Mesendoderm (in vitro differentiated cells): ENCODE results near the gene NUP188.
"Not testable (repeated sequence)": the region's sequence is repeated elsewhere in the genome, so short reads cannot be mapped to it uniquely, and the experiment has no call there.

Experiments
- DNase-seq: peaks from one replicate; pipeline ENCODE4 v3.0.0; 2013
- H2AK5ac ChIP-seq: 2 replicates; pipeline ENCODE4 v1.6.1; 2013; ENCODE audit warnings: low read length, inconsistent platforms
- H2BK120ac ChIP-seq: 2 replicates; pipeline ENCODE4 v1.6.1; 2013; ENCODE audit warnings: low read depth, mild to moderate bottlenecking, low read length, moderate library complexity, mixed read lengths
- H2BK15ac ChIP-seq: replicated peaks from 2 replicates; pipeline ENCODE4 v1.6.1; 2013; ENCODE audit warnings: low read depth, mild to moderate bottlenecking, moderate library complexity
- H2BK5ac ChIP-seq: 2 replicates; pipeline ENCODE4 v1.6.1; 2013; ENCODE audit warnings: low read length, inconsistent platforms
- H3K18ac ChIP-seq: 2 replicates; pipeline ENCODE4 v1.6.1; 2013; ENCODE audit warnings: mild to moderate bottlenecking, low read length, mixed read lengths
- H3K23ac ChIP-seq: one replicate; pipeline ENCODE4 v1.6.1; 2013; ENCODE audit warnings: low read length
- H3K27ac ChIP-seq: 2 replicates; pipeline ENCODE4 v1.5.1; 2013; ENCODE audit warnings: low read depth, mild to moderate bottlenecking, inconsistent platforms, low read length, moderate library complexity
- H3K27me3 ChIP-seq: 2 replicates; pipeline ENCODE4 v1.6.1; 2013; ENCODE audit warnings: low read length, control low read depth, mild to moderate bottlenecking, inconsistent platforms; ENCODE audit not compliant: insufficient read depth, poor library complexity
- H3K36me3 ChIP-seq: 2 replicates; pipeline ENCODE4 v1.6.1; 2013; ENCODE audit warnings: low read length, inconsistent platforms; ENCODE audit not compliant: control insufficient read depth, insufficient read depth
- H3K4ac ChIP-seq: one replicate; pipeline ENCODE4 v1.6.1; 2013; ENCODE audit warnings: low read depth, mild to moderate bottlenecking, low read length, moderate library complexity
- H3K4me1 ChIP-seq: 2 replicates; pipeline ENCODE4 v1.6.1; 2013; ENCODE audit warnings: low read depth, low read length, inconsistent platforms; ENCODE audit not compliant: control insufficient read depth
- H3K4me2 ChIP-seq: 2 replicates; pipeline ENCODE4 v1.6.1; 2013; ENCODE audit warnings: low read length
- H3K4me3 ChIP-seq: 2 replicates; pipeline ENCODE4 v1.5.1; 2013; ENCODE audit warnings: mild to moderate bottlenecking, low read length
- H3K56ac ChIP-seq: one replicate; pipeline ENCODE4 v1.6.1; 2013; ENCODE audit warnings: low read length
- H3K79me1 ChIP-seq: 2 replicates; pipeline ENCODE4 v1.6.1; 2013; ENCODE audit warnings: low read length, inconsistent platforms
- H3K79me2 ChIP-seq: 2 replicates; pipeline ENCODE4 v1.6.1; 2013; ENCODE audit warnings: mild to moderate bottlenecking, low read length; ENCODE audit not compliant: control insufficient read depth, insufficient read depth
- H3K9ac ChIP-seq: 2 replicates; pipeline ENCODE4 v1.6.1; 2013; ENCODE audit warnings: low read length, inconsistent platforms
- H4K5ac ChIP-seq: one replicate; pipeline ENCODE4 v1.6.1; 2013; ENCODE audit warnings: low read length
- H4K8ac ChIP-seq: one replicate; pipeline ENCODE4 v1.6.1; 2013; ENCODE audit warnings: low read depth, mild to moderate bottlenecking, control low read depth, low read length, moderate library complexity
- WGBS: extraction: QIAGEN DNeasy Blood & Tissue Kit; methylation state at CpG from one replicate; pipeline ENCODE4 v1.1.7; 2013; ENCODE audit warnings: low lambda C conversion rate, missing lambda C conversion rate; ENCODE audit not compliant: insufficient coverage; ENCODE audit errors: extremely low coverage; 5-methylcytosine and 5-hydroxymethylcytosine counted together

NUP188 gene

GRCh38 chr9:128937310-128938165 is 10.0 kb upstream of the NUP188 start:
- Histone ChIP-seq H3K4me3 (no peak overlapping the region), H3K4me1 (no peaks in the 10 kb centered on the region), H3K79me2 (no peaks in the 10 kb centered on the region), H2BK120ac (no peak overlapping the region), H3K18ac (no peak overlapping the region), H3K4me2 (no peak overlapping the region), H2AK5ac (no peak overlapping the region), H3K4ac (no peak overlapping the region), H4K8ac (no peak overlapping the region), H3K27ac (no peak overlapping the region), H3K23ac (no peak overlapping the region), H3K36me3 (no peaks in the 10 kb centered on the region), H3K27me3 (no peaks in the 10 kb centered on the region), H3K79me1 (no peaks in the 10 kb centered on the region), H3K9ac (no peak overlapping the region), H4K5ac (no peak overlapping the region), H3K56ac (no peak overlapping the region), H2BK5ac (no peak overlapping the region), H2BK15ac (no peak overlapping the region)
- DNase-seq: no peak
- WGBS: no CpG with 5 or more reads among the region's 9 CpGs

GRCh38 chr9:128940271-128940921 is 7.1 kb upstream of the NUP188 start:
- Histone ChIP-seq H3K27me3 (no peaks in the 10 kb centered on the region), H3K18ac (no peak overlapping the region), H3K4ac (no peak overlapping the region), H3K4me3 (no peak overlapping the region), H3K4me2 (no peak overlapping the region), H3K23ac (no peak overlapping the region), H3K79me2 (no peaks in the 10 kb centered on the region), H3K79me1 (no peaks in the 10 kb centered on the region), H4K5ac (no peak overlapping the region), H2BK15ac (no peak overlapping the region), H3K56ac (no peak overlapping the region), H4K8ac (no peak overlapping the region), H2BK5ac (no peak overlapping the region), H2BK120ac (no peak overlapping the region), H3K4me1 (no peaks in the 10 kb centered on the region), H3K9ac (no peak overlapping the region), H2AK5ac (no peak overlapping the region), H3K27ac (no peak overlapping the region), H3K36me3 (no peaks in the 10 kb centered on the region)
- WGBS: no CpG with 5 or more reads among the region's 15 CpGs
- no peak for DNase-seq

GRCh38 chr9:128940946-128941755 is 6.3 kb upstream of the NUP188 start:
- H4K8ac ChIP-seq: no peak overlapping the region
- H2BK5ac ChIP-seq: no peak overlapping the region
- no peak overlapping the region for H2BK15ac ChIP-seq
- no peak overlapping the region for H3K4ac ChIP-seq
- H3K4me3 ChIP-seq: no peak overlapping the region
- WGBS: no CpG with 5 or more reads among the region's 12 CpGs
- no peak overlapping the region for H3K27ac ChIP-seq
- peaks cover 7% of the 10 kb centered on the region for H3K79me1 ChIP-seq
- no peaks in the 10 kb centered on the region for H3K36me3 ChIP-seq
- no peaks in the 10 kb centered on the region for H3K4me1 ChIP-seq
- H3K27me3 ChIP-seq: no peaks in the 10 kb centered on the region
- no peak overlapping the region for H2AK5ac ChIP-seq
- H2BK120ac ChIP-seq: no peak overlapping the region
- H3K79me2 ChIP-seq: peaks cover 4% of the 10 kb centered on the region
- no peak for DNase-seq
- H3K9ac ChIP-seq: no peak overlapping the region
- H3K18ac ChIP-seq: no peak overlapping the region
- no peak overlapping the region for H3K56ac ChIP-seq
- no peak overlapping the region for H3K4me2 ChIP-seq
- H3K23ac ChIP-seq: no peak overlapping the region
- no peak overlapping the region for H4K5ac ChIP-seq

- Histone ChIP-seq H2BK120ac (no peak overlapping the region), H3K4me2 (no peak overlapping the region), H2AK5ac (no peak overlapping the region), H2BK5ac (no peak overlapping the region), H3K4ac (no peak overlapping the region), H3K9ac (no peak overlapping the region), H4K8ac (no peak overlapping the region), H2BK15ac (no peak overlapping the region), H3K4me1 (peaks cover 5% of the 10 kb centered on the region), H3K23ac (no peak overlapping the region), H3K27me3 (no peaks in the 10 kb centered on the region), H3K18ac (no peak overlapping the region), H3K4me3 (no peak overlapping the region), H4K5ac (no peak overlapping the region), H3K79me2 (peaks cover 15% of the 10 kb centered on the region), H3K79me1 (peaks cover 18% of the 10 kb centered on the region), H3K56ac (no peak overlapping the region), H3K27ac (no peak overlapping the region), H3K36me3 (no peaks in the 10 kb centered on the region)
- no CpG with 5 or more reads among the region's 7 CpGs for WGBS
- DNase-seq: no peak
These were observed 3.5 kb upstream of the NUP188 start for GRCh38 chr9:128943832-128944620.

- not testable (repeated sequence) for H4K8ac ChIP-seq, H3K4me3 ChIP-seq, H4K5ac ChIP-seq, H3K27ac ChIP-seq, DNase-seq, H2BK5ac ChIP-seq, H3K4me1 ChIP-seq, H3K4me2 ChIP-seq, H3K56ac ChIP-seq, H3K23ac ChIP-seq, H2BK15ac ChIP-seq, H3K27me3 ChIP-seq, H3K4ac ChIP-seq, H3K18ac ChIP-seq, H3K9ac ChIP-seq, H2BK120ac ChIP-seq, H2AK5ac ChIP-seq, H3K36me3 ChIP-seq
- H3K79me1 ChIP-seq: peaks cover 19% of the 10 kb centered on the region
- WGBS: no CpG with 5 or more reads among the region's 7 CpGs
- peaks cover 15% of the 10 kb centered on the region for H3K79me2 ChIP-seq
These were observed 2.5 kb upstream of the NUP188 start for GRCh38 chr9:128944966-128945365.
